ENCODE data around the gene FUT2.

- no peak for TF ChIP-seq CTCF (IDR thresholded peaks at IDR 0.05)
- no peak for TF ChIP-seq POLR2A (IDR thresholded peaks at IDR 0.05)
These were observed 23.7 kb downstream of the FUT2 start, which contains the start of gene MAMSTR for GRCh38 chr19:48719263-48720171.

Measured in thyroid gland (tissue), 4 donors.